Upper lobe of left lung (tissue), 6 donors: ENCODE results near the gene PLPP6. TPM values are rescaled to one million over a fixed set of nuclear protein-coding genes. Genes with fewer than 3 reads are reported as not detected.
A peak's percentile ranks its signal among the peaks of the same experiment; 100 is the strongest.

Experiments used
- ATAC-seq, 2 donors: fragments of 200-7000 bp; cut with Tn5 transposase; one replicate each; pipeline ENCODE4 v1.9.1; 2022; ENCODE audit warnings: mild to moderate bottlenecking in 2 of 2, moderate library complexity in 2 of 2; ENCODE audit not compliant: low FRiP score in 2 of 2
- DNase-seq, 2 donors: peaks; one replicate each; pipeline ENCODE4 v3.0.0-alpha.2; 2019 to 2020
- H3K27ac ChIP-seq, 4 donors: fragments of 200-600 bp; sonication (generic); one replicate each; pipeline ENCODE4 v1.5.1; 2016 to 2019
- H3K27me3 ChIP-seq, 4 donors: fragments of 200-600 bp; sonication (generic); one replicate each; pipeline ENCODE4 v1.5.1; 2017 to 2019
- H3K36me3 ChIP-seq, 4 donors: fragments of 200-600 bp; sonication (generic); one replicate each; pipeline ENCODE4 v1.5.1; 2016 to 2019
- H3K4me1 ChIP-seq, 4 donors: fragments of 200-600 bp; sonication (generic); one replicate each; pipeline ENCODE4 v1.5.1; 2018 to 2019
- H3K4me3 ChIP-seq, 4 donors: fragments of 200-600 bp; sonication (generic); one replicate each; pipeline ENCODE4 v1.5.1; 2017 to 2019; ENCODE audit warnings: mild to moderate bottlenecking in 2 of 4, moderate library complexity in 1 of 4
- H3K9me3 ChIP-seq, 4 donors: fragments of 200-600 bp; sonication (generic); one replicate each; pipeline ENCODE4 v1.5.1; 2018 to 2019
- EP300 ChIP-seq, 4 donors: sonication (generic); formaldehyde crosslinking; IDR thresholded peaks; one replicate each; pipeline ENCODE4 v1.5.1; 2017; ENCODE audit warnings: antibody characterized with exemption in 4 of 4, control low read depth in 2 of 4
- POLR2A ChIP-seq, 4 donors: fragments of 450-650 bp; IDR thresholded peaks; one replicate each; pipeline ENCODE4 v1.5.1; 2016 to 2017; ENCODE audit warnings: antibody characterized with exemption in 4 of 4, mild to moderate bottlenecking in 2 of 4
- POLR2AphosphoS5 ChIP-seq, 2 donors: sonication (generic); formaldehyde crosslinking; IDR thresholded peaks; one replicate each; pipeline ENCODE4 v1.5.1; 2017; ENCODE audit warnings: antibody characterized with exemption in 2 of 2
- WGBS, 2 donors: methylation state at CpG; one replicate each; pipeline ENCODE4 v1.1.5; 2017 to 2018; 5-methylcytosine and 5-hydroxymethylcytosine counted together
- total RNA-seq, 6 donors: library from RNA; depleted of rRNA in 4 of 6; stranded (reverse); fragments of >200 nt in 4 of 6; gene quantifications; one replicate each; pipeline versions ENCODE4 v1.1.0 to v1.2.1, GENCODE V29; 2016 to 2021
- TF ChIP-seq, protein P1 (sequence below), 6 experiments: fragments of 450-650 bp in 4 of 6; fragments of 200-600 bp in 2 of 6; sonication (generic) in 2 of 6; IDR thresholded peaks; one replicate each; pipeline ENCODE4 v1.5.1; 2016 to 2019; ENCODE audit warnings: antibody characterized with exemption in 6 of 6
- donor health status: DM: no; HTN: no; CAD: no; lungs with moderate emphysema.
- donor health status: DM: no; HTN: yes; CAD: no; lungs with severe emphysema.

PLPP6 gene
- total RNA-seq, 6 donors from 2014 or later, result 2.1 to 7.6 (median 5.9) TPM

GRCh38 chr9:4622016-4622415 is 40.1 kb upstream of the PLPP6 start:
- H3K27me3 ChIP-seq, result no peaks in the 10 kb centered on the region
- H3K27ac ChIP-seq, result no peak overlapping the region
- H3K4me3 ChIP-seq, result no peak overlapping the region
- no peak for DNase-seq
- no peak for ATAC-seq
- 76 to 81% methylated on average over 10 of the region's 10 CpGs for WGBS, 2 donors
- no peaks in the 10 kb centered on the region for H3K9me3 ChIP-seq
- no peaks in the 10 kb centered on the region for H3K4me1 ChIP-seq
- TF ChIP-seq POLR2A (IDR thresholded peaks at IDR 0.05), result no peak
- TF ChIP-seq, protein P1, sequence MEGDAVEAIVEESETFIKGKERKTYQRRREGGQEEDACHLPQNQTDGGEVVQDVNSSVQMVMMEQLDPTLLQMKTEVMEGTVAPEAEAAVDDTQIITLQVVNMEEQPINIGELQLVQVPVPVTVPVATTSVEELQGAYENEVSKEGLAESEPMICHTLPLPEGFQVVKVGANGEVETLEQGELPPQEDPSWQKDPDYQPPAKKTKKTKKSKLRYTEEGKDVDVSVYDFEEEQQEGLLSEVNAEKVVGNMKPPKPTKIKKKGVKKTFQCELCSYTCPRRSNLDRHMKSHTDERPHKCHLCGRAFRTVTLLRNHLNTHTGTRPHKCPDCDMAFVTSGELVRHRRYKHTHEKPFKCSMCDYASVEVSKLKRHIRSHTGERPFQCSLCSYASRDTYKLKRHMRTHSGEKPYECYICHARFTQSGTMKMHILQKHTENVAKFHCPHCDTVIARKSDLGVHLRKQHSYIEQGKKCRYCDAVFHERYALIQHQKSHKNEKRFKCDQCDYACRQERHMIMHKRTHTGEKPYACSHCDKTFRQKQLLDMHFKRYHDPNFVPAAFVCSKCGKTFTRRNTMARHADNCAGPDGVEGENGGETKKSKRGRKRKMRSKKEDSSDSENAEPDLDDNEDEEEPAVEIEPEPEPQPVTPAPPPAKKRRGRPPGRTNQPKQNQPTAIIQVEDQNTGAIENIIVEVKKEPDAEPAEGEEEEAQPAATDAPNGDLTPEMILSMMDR (IDR thresholded peaks at IDR 0.05), result no peak
- no peak for TF ChIP-seq EP300 (IDR thresholded peaks at IDR 0.05)
- TF ChIP-seq POLR2AphosphoS5 (IDR thresholded peaks at IDR 0.05), result no peak
- peaks cover 0 to 29% (median 3%) of the 10 kb centered on the region in 4 donors for H3K36me3 ChIP-seq

GRCh38 chr9:4630836-4631235 is 31.3 kb upstream of the PLPP6 start:
- Histone ChIP-seq H3K27me3 (no peaks in the 10 kb centered on the region), H3K27ac (no peak overlapping the region), H3K4me1 (no peaks in the 10 kb centered on the region), H3K36me3 (peaks cover 0 to 8% (median 0%) of the 10 kb centered on the region in 4 donors), H3K9me3 (no peaks in the 10 kb centered on the region), H3K4me3 (no peak overlapping the region)
- ATAC-seq (no peak), DNase-seq (no peak)
- 32 to 49% methylated on average over 2 of the region's 2 CpGs for WGBS, 2 donors
- TF ChIP-seq POLR2AphosphoS5 (IDR thresholded peaks at IDR 0.05) (no peak), EP300 (IDR thresholded peaks at IDR 0.05) (no peak), POLR2A (IDR thresholded peaks at IDR 0.05) (no peak)
- TF ChIP-seq, protein P1 (IDR thresholded peaks at IDR 0.05), result no peak

DNA sequence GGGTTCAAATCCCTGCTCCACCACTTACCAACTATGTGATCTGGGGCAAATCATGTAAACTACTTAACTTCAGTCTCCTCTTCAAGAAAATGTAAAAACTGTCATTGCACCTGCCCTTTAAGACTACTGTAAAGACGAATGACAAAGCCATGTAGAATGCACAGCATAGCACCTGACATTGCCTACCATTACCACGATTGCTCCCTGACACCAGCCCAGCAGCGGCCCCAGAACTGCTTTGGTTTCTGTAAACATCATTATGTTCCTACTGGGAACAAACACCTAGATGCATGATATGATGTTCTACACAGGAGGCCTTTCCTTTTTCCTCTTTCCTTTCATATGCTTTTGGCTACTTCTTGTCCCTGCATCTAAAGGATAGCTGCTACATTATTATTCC is 23.1 kb upstream of the PLPP6 start:
- H3K27me3 ChIP-seq, result no peaks in the 10 kb centered on the region
- H3K27ac ChIP-seq, result no peak overlapping the region
- WGBS, 2 donors, result 70 to 85% methylated on average over 3 of the region's 3 CpGs
- no peaks in the 10 kb centered on the region for H3K9me3 ChIP-seq
- DNase-seq (no peak), ATAC-seq (no peak)
- H3K36me3 ChIP-seq, result no peaks in the 10 kb centered on the region
- H3K4me1 ChIP-seq, result no peaks in the 10 kb centered on the region
- no peak for TF ChIP-seq POLR2A (IDR thresholded peaks at IDR 0.05)
- no peak for TF ChIP-seq EP300 (IDR thresholded peaks at IDR 0.05)
- TF ChIP-seq POLR2AphosphoS5 (IDR thresholded peaks at IDR 0.05), result no peak
- TF ChIP-seq, protein P1 (IDR thresholded peaks at IDR 0.05), result no peak
- no peak overlapping the region for H3K4me3 ChIP-seq

GRCh38 chr9:4639420-4639819 is 22.7 kb upstream of the PLPP6 start:
- 34 to 44% methylated on average over 2 of the region's 2 CpGs for WGBS, 2 donors
- H3K27me3 ChIP-seq, result no peaks in the 10 kb centered on the region
- H3K4me3 ChIP-seq, result no peak overlapping the region
- H3K9me3 ChIP-seq, result no peaks in the 10 kb centered on the region
- TF ChIP-seq, protein P1 (IDR thresholded peaks at IDR 0.05), result no peak
- no peak for TF ChIP-seq POLR2A (IDR thresholded peaks at IDR 0.05)
- no peak for TF ChIP-seq EP300 (IDR thresholded peaks at IDR 0.05)
- TF ChIP-seq POLR2AphosphoS5 (IDR thresholded peaks at IDR 0.05), result no peak
- no peaks in the 10 kb centered on the region for H3K4me1 ChIP-seq
- DNase-seq, result no peak
- H3K36me3 ChIP-seq, result no peaks in the 10 kb centered on the region
- no peak overlapping the region for H3K27ac ChIP-seq
- no peak for ATAC-seq

DNA sequence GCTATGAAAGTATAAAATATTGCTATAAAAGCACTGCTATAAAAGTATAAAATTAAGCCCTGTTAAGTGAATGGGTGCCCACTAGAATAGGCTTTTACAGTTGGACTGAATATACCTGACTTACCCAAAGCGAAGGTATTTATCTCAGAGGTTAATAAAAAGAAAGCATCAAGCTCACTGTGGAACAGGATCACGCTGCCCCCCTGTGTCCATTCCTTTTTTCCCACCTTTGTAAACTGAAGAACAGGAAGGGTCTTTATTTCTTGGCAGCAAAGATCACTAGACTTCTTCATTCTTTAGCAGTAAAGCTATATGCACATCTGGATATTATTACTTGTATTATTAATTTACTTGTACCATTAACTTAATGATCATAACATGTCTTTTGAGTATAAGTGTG is 22.1 kb upstream of the PLPP6 start:
- ATAC-seq, result no peak
- no peak overlapping the region for H3K4me3 ChIP-seq
- no peak overlapping the region for H3K27ac ChIP-seq
- no peaks in the 10 kb centered on the region for H3K9me3 ChIP-seq
- WGBS, 2 donors, result 52 to 66% methylated on average over 2 of the region's 2 CpGs
- no peak for TF ChIP-seq POLR2A (IDR thresholded peaks at IDR 0.05)
- no peak for TF ChIP-seq POLR2AphosphoS5 (IDR thresholded peaks at IDR 0.05)
- TF ChIP-seq, protein P1 (IDR thresholded peaks at IDR 0.05), result peak; percentile 14 to 45 (median 30)
- no peak for DNase-seq
- H3K27me3 ChIP-seq, result no peaks in the 10 kb centered on the region
- no peaks in the 10 kb centered on the region for H3K36me3 ChIP-seq
- H3K4me1 ChIP-seq, result no peaks in the 10 kb centered on the region
